Neuron (in vitro differentiated cells): ENCODE data around the gene YPEL1.
"Not testable (repeated sequence)": the region's sequence is repeated elsewhere in the genome, so short reads cannot be mapped to it uniquely, and the experiment has no call there.

Experiments used
- H2AFZ ChIP-seq: one replicate; pipeline ENCODE4 v1.6.1; 2013; ENCODE audit warnings: low read depth, mild to moderate bottlenecking, inconsistent platforms, low read length, moderate library complexity
- H3K27me3 ChIP-seq: one replicate; pipeline ENCODE4 v1.6.1; 2013; ENCODE audit warnings: low read length; ENCODE audit not compliant: insufficient read depth
- H3K36me3 ChIP-seq: one replicate; pipeline ENCODE4 v1.6.1; 2013; ENCODE audit warnings: low read length; ENCODE audit not compliant: insufficient read depth
- H3K4me1 ChIP-seq: one replicate; pipeline ENCODE4 v1.6.1; 2013; ENCODE audit warnings: low read length; ENCODE audit not compliant: insufficient read depth
- H3K4me3 ChIP-seq: 2 replicates; pipeline ENCODE4 v1.5.1; 2013; ENCODE audit warnings: mild to moderate bottlenecking, low read length, moderate library complexity
- H3K9me3 ChIP-seq: one replicate; pipeline ENCODE4 v1.6.1; 2013; ENCODE audit warnings: low read length

The YPEL1 gene

GRCh38 chr22:21739828-21740377 is 4.3 kb upstream of the YPEL1 start:
- no peaks in the 10 kb centered on the region for H3K36me3 ChIP-seq
- no peak overlapping the region for H2AFZ ChIP-seq
- no peaks in the 10 kb centered on the region for H3K4me1 ChIP-seq
- peaks cover 2% of the 10 kb centered on the region for H3K27me3 ChIP-seq
- H3K9me3 ChIP-seq = no peaks in the 10 kb centered on the region
- H3K4me3 ChIP-seq = no peak overlapping the region

GRCh38 chr22:21738966-21739365 is 3.4 kb upstream of the YPEL1 start:
- Histone ChIP-seq H3K4me3 (no peak overlapping the region), H3K36me3 (no peaks in the 10 kb centered on the region), H2AFZ (no peak overlapping the region)

GRCh38 chr22:21738081-21738480 is 2.5 kb upstream of the YPEL1 start:
- H2AFZ ChIP-seq = no peak overlapping the region
- H3K27me3 ChIP-seq = peaks cover 2% of the 10 kb centered on the region
- no peaks in the 10 kb centered on the region for H3K9me3 ChIP-seq
- no peaks in the 10 kb centered on the region for H3K36me3 ChIP-seq
- H3K4me1 ChIP-seq = peaks cover 9% of the 10 kb centered on the region
- no peak overlapping the region for H3K4me3 ChIP-seq

More at GRCh38 chr22:21738966-21739365, 3.4 kb upstream of the YPEL1 start:
- no peaks in the 10 kb centered on the region for H3K9me3 ChIP-seq
- H3K27me3 ChIP-seq = peaks cover 2% of the 10 kb centered on the region
- peaks cover 8% of the 10 kb centered on the region for H3K4me1 ChIP-seq

GRCh38 chr22:21736948-21737347 is 1.4 kb upstream of the YPEL1 start:
- H3K9me3 ChIP-seq = no peaks in the 10 kb centered on the region
- no peak overlapping the region for H2AFZ ChIP-seq
- peaks cover 9% of the 10 kb centered on the region for H3K4me1 ChIP-seq
- peaks cover 2% of the 10 kb centered on the region for H3K27me3 ChIP-seq
- H3K4me3 ChIP-seq = no peak overlapping the region
- no peaks in the 10 kb centered on the region for H3K36me3 ChIP-seq

- Histone ChIP-seq H3K27me3 (peaks cover 2% of the 10 kb centered on the region), H3K36me3 (no peaks in the 10 kb centered on the region), H3K9me3 (no peaks in the 10 kb centered on the region), H3K4me1 (peaks cover 9% of the 10 kb centered on the region), H3K4me3 (peak overlapping the region; percentile 61), H2AFZ (peak overlapping the region; percentile 50)
These were observed 569 bp upstream of the YPEL1 start for GRCh38 chr22:21736084-21736642.

- Histone ChIP-seq H3K9me3 (no peaks in the 10 kb centered on the region), H3K4me3 (peak overlapping the region; percentile 94), H2AFZ (peak overlapping the region; percentile 70), H3K36me3 (peaks cover 2% of the 10 kb centered on the region), H3K4me1 (peaks cover 9% of the 10 kb centered on the region), H3K27me3 (peaks cover 2% of the 10 kb centered on the region)
These were observed 924 bp downstream of the YPEL1 start for GRCh38 chr22:21734540-21735199.

GRCh38 chr22:21731503-21731902 is 4.1 kb downstream of the YPEL1 start:
- Histone ChIP-seq H3K4me1 (peaks cover 9% of the 10 kb centered on the region), H2AFZ (no peak overlapping the region), H3K36me3 (peaks cover 16% of the 10 kb centered on the region), H3K27me3 (no peaks in the 10 kb centered on the region), H3K9me3 (no peaks in the 10 kb centered on the region), H3K4me3 (no peak overlapping the region)

GRCh38 chr22:21730535-21731308 is 4.9 kb downstream of the YPEL1 start:
- Histone ChIP-seq H3K36me3 (peaks cover 16% of the 10 kb centered on the region), H2AFZ (no peak overlapping the region), H3K4me3 (no peak overlapping the region), H3K27me3 (no peaks in the 10 kb centered on the region), H3K9me3 (no peaks in the 10 kb centered on the region), H3K4me1 (peaks cover 9% of the 10 kb centered on the region)

- H3K4me3 ChIP-seq, H3K4me1 ChIP-seq, H2AFZ ChIP-seq, H3K9me3 ChIP-seq, H3K27me3 ChIP-seq: not testable (repeated sequence)
- H3K36me3 ChIP-seq = peaks cover 16% of the 10 kb centered on the region
These were observed 6.4 kb downstream of the YPEL1 start for GRCh38 chr22:21729184-21729583.

GRCh38 chr22:21728270-21728669 is 7.3 kb downstream of the YPEL1 start:
- no peaks in the 10 kb centered on the region for H3K9me3 ChIP-seq
- no peaks in the 10 kb centered on the region for H3K27me3 ChIP-seq
- no peaks in the 10 kb centered on the region for H3K4me1 ChIP-seq
- peaks cover 19% of the 10 kb centered on the region for H3K36me3 ChIP-seq
- no peak overlapping the region for H2AFZ ChIP-seq
- no peak overlapping the region for H3K4me3 ChIP-seq

- no peaks in the 10 kb centered on the region for H3K4me1 ChIP-seq
- H3K36me3 ChIP-seq = peaks cover 19% of the 10 kb centered on the region
- H3K9me3 ChIP-seq = no peaks in the 10 kb centered on the region
- no peak overlapping the region for H2AFZ ChIP-seq
- no peak overlapping the region for H3K4me3 ChIP-seq
- no peaks in the 10 kb centered on the region for H3K27me3 ChIP-seq
These were observed 7.8 kb downstream of the YPEL1 start for GRCh38 chr22:21727768-21728167.

- Histone ChIP-seq H3K9me3 (no peaks in the 10 kb centered on the region), H3K4me3 (no peak overlapping the region), H3K27me3 (no peaks in the 10 kb centered on the region), H2AFZ (no peak overlapping the region), H3K4me1 (no peaks in the 10 kb centered on the region), H3K36me3 (peaks cover 19% of the 10 kb centered on the region)
These were observed 8.4 kb downstream of the YPEL1 start for GRCh38 chr22:21727159-21727558.

- H3K36me3 ChIP-seq = peaks cover 19% of the 10 kb centered on the region
- H3K4me1 ChIP-seq = no peaks in the 10 kb centered on the region
- no peaks in the 10 kb centered on the region for H3K27me3 ChIP-seq
- no peak overlapping the region for H2AFZ ChIP-seq
- no peak overlapping the region for H3K4me3 ChIP-seq
- H3K9me3 ChIP-seq = no peaks in the 10 kb centered on the region
These were observed 8.9 kb downstream of the YPEL1 start for GRCh38 chr22:21726650-21727049.
